Fibroblast of pulmonary artery (primary cell): ENCODE data around the gene ZBTB21.

ENCODE experiments used
- DNase-seq: peaks from one replicate; pipeline ENCODE4 v3.0.0-alpha.2; 2010; ENCODE audit warnings: low read depth
- H3K4me3 ChIP-seq: replicated peaks from 2 replicates; pipeline ENCODE4 v1.5.1; 2011; ENCODE audit warnings: low read depth, mild to moderate bottlenecking, control low read depth, low read length, moderate library complexity
- CTCF ChIP-seq: IDR thresholded peaks from 2 replicates; pipeline ENCODE4 v1.5.1; 2011; ENCODE audit warnings: mild to moderate bottlenecking, control low read depth, low read length, inconsistent platforms; ENCODE audit errors: missing control alignments

ZBTB21 gene

GRCh38 chr21:41985662-41986416 is 24.3 kb downstream of the ZBTB21 start:
- no peak overlapping the region for H3K4me3 ChIP-seq
- no peak for DNase-seq
- TF ChIP-seq CTCF = no peak

GRCh38 chr21:41983229-41983628 is 26.9 kb downstream of the ZBTB21 start:
- no peak overlapping the region for H3K4me3 ChIP-seq
- no peak for TF ChIP-seq CTCF
- DNase-seq = no peak

- TF ChIP-seq CTCF = no peak
- no peak for DNase-seq
- H3K4me3 ChIP-seq = no peak overlapping the region
These were observed 29.6 kb downstream of the ZBTB21 start for GRCh38 chr21:41980561-41980960.

- no peak overlapping the region for H3K4me3 ChIP-seq
- no peak for TF ChIP-seq CTCF
- no peak for DNase-seq
These were observed 30.3 kb downstream of the ZBTB21 start for GRCh38 chr21:41979751-41980369.

- no peak for TF ChIP-seq CTCF
- DNase-seq = no peak
- no peak overlapping the region for H3K4me3 ChIP-seq
These were observed 30.8 kb downstream of the ZBTB21 start for GRCh38 chr21:41979335-41979734.

GRCh38 chr21:41977034-41977950 is 32.9 kb downstream of the ZBTB21 start:
- TF ChIP-seq CTCF = no peak
- DNase-seq = no peak
- H3K4me3 ChIP-seq = no peak overlapping the region
